Astrocyte (in vitro differentiated cells and primary cell): Measurements from ENCODE around the gene MARCHF9.

Experiments used
- EZH2 ChIP-seq: IDR thresholded peaks from 2 replicates; pipeline ENCODE4 v1.6.1; 2012; ENCODE audit warnings: mild to moderate bottlenecking, low read length, inconsistent platforms; ENCODE audit not compliant: insufficient read depth
- TF ChIP-seq, protein P1 (sequence below): IDR thresholded peaks from 2 replicates; pipeline ENCODE4 v1.5.1; 2011; ENCODE audit warnings: low read depth, mild to moderate bottlenecking, inconsistent platforms, low read length, moderate library complexity; ENCODE audit not compliant: insufficient read depth

DNA sequence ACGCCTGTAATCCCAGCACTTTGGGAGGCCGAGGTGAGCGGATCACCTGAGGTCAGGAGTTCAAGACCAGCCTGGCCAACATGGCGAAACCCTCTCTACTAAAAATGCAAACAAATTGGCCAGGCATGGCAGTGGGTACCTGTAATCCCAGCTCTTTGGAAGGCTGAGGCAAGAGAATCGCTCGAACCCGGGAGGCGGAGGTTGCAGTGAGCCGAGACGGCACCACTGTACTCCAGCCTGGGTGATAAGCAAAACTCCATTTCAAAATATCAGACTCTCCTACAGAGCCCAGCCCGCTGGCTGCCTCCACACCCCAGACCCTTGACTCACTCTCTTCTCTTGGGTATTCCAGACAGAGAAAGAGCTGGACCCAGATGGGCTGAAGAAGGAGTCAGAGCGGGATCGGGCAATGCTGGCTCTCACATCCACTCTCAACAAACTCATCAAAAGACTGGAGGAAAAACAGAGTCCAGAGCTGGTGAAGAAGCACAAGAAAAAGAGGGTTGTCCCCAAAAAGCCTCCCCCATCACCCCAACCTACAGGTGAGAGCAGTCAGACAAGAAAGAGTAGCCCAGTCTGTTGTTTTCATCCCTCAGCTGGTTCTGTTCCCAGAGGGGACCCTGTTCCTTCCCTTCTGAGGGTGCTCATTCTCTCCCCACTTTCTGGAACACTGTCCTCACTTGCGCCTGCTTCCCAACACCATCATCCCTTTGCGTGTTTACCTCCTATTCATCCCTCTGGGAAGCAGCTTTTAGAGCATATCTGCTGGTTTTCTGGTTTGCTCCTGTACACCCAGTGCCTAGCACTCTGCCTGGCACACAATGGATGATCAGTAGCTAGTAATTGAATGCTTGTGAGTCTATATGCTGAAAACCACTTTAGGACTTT lies 36.0 kb upstream of the MARCHF9 start:
- TF ChIP-seq, protein P1, sequence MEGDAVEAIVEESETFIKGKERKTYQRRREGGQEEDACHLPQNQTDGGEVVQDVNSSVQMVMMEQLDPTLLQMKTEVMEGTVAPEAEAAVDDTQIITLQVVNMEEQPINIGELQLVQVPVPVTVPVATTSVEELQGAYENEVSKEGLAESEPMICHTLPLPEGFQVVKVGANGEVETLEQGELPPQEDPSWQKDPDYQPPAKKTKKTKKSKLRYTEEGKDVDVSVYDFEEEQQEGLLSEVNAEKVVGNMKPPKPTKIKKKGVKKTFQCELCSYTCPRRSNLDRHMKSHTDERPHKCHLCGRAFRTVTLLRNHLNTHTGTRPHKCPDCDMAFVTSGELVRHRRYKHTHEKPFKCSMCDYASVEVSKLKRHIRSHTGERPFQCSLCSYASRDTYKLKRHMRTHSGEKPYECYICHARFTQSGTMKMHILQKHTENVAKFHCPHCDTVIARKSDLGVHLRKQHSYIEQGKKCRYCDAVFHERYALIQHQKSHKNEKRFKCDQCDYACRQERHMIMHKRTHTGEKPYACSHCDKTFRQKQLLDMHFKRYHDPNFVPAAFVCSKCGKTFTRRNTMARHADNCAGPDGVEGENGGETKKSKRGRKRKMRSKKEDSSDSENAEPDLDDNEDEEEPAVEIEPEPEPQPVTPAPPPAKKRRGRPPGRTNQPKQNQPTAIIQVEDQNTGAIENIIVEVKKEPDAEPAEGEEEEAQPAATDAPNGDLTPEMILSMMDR = no peak
- no peak for TF ChIP-seq EZH2
